ENCODE measurements around the gene RABL6.
"Not testable (repeated sequence)": the region's sequence is repeated elsewhere in the genome, so short reads cannot be mapped to it uniquely, and the experiment has no call there.

RABL6 gene

GRCh38 chr9:136821826-136822544, 14.2 kb downstream of the RABL6 start:
- no peak for DNase-seq

GRCh38 chr9:136823136-136824046, 15.6 kb downstream of the RABL6 start:
- DNase-seq = no peak

- DNase-seq = no peak
Measured at GRCh38 chr9:136824496-136825225, 16.9 kb downstream of the RABL6 start.

GRCh38 chr9:136825295-136826187, 17.8 kb downstream of the RABL6 start:
- DNase-seq = no peak

GRCh38 chr9:136826188-136826541, 18.4 kb downstream of the RABL6 start:
- no peak for DNase-seq

- no peak for DNase-seq
Measured at GRCh38 chr9:136826703-136827582, 19.2 kb downstream of the RABL6 start.

- DNase-seq = no peak
Measured at GRCh38 chr9:136827794-136828473, 20.2 kb downstream of the RABL6 start.

GRCh38 chr9:136828474-136829140, 20.9 kb downstream of the RABL6 start:
- no peak for DNase-seq

GRCh38 chr9:136829412-136829811, 21.7 kb downstream of the RABL6 start:
- no peak for DNase-seq

- no peak for DNase-seq
Measured at GRCh38 chr9:136829981-136830885, 22.5 kb downstream of the RABL6 start.

GRCh38 chr9:136831002-136831719, 23.4 kb downstream of the RABL6 start:
- DNase-seq = no peak

GRCh38 chr9:136831720-136832104, 24.0 kb downstream of the RABL6 start:
- DNase-seq = no peak

GRCh38 chr9:136832581-136832980, 24.8 kb downstream of the RABL6 start:
- DNase-seq = no peak

- DNase-seq = not testable (repeated sequence)
Measured at GRCh38 chr9:136833381-136834048, 25.8 kb downstream of the RABL6 start.

- DNase-seq = no peak
Measured at GRCh38 chr9:136835162-136835931, 27.6 kb downstream of the RABL6 start.

- DNase-seq = no peak
Measured at GRCh38 chr9:136835932-136836904, 28.5 kb downstream of the RABL6 start.

Data from central memory CD4-positive, alpha-beta T cell (primary cell).